Bronchial epithelial cell (primary cell): ENCODE results near the gene ZFYVE9. TPM values are rescaled to one million over a fixed set of nuclear protein-coding genes. Genes with fewer than 3 reads are reported as not detected.
"Not testable (repeated sequence)": the region's sequence is repeated elsewhere in the genome, so short reads cannot be mapped to it uniquely, and the experiment has no call there.

Experiments used
- DNase-seq: peaks from one replicate; pipeline ENCODE4 v3.0.0-alpha.2; 2010; ENCODE audit warnings: low read depth
- FAIRE-seq: peaks from 2 replicates; lab custom pipeline; 2011; peaks lifted over from hg19 to GRCh38; lab: Jason Lieb, UNC
- H3K27me3 ChIP-seq: 2 replicates; pipeline ENCODE4 v1.5.1; 2011; ENCODE audit warnings: low read length; ENCODE audit not compliant: control insufficient read depth, insufficient read depth
- H3K36me3 ChIP-seq: 2 replicates; pipeline ENCODE4 v1.5.1; 2011; ENCODE audit warnings: low read length; ENCODE audit not compliant: control insufficient read depth, insufficient read depth
- H3K4me3 ChIP-seq: 2 replicates; pipeline ENCODE4 v1.5.1; 2011; ENCODE audit warnings: mild to moderate bottlenecking, low read depth, low read length, control low read depth
- CTCF ChIP-seq: IDR thresholded peaks from 2 replicates; pipeline ENCODE4 v1.5.1; 2011; ENCODE audit warnings: mild to moderate bottlenecking, moderate library complexity, low read length, control low read depth, inconsistent platforms; ENCODE audit not compliant: insufficient read depth, severe bottlenecking
- total RNA-seq: library from RNA; depleted of rRNA; stranded (reverse); fragments of >200 nt; gene quantifications from 2 replicates; pipeline ENCODE4 v1.2.1, GENCODE V29; 2014

The ZFYVE9 gene
- total RNA-seq = 44.2 and 44.8 TPM in 2 replicates

GRCh38 chr1:52141513-52142219 is at the start of gene ZFYVE9:
ZFYVE9 (plus strand) TSS chr1:52142089; CDS start chr1:52233207, 91,118 bp downstream.
- peak; percentile 50 for DNase-seq
- Histone ChIP-seq H3K36me3 (no peaks in the 10 kb centered on the region), H3K4me3 (peak within 1 kb of the TSS; percentile 94), H3K27me3 (no peaks in the 10 kb centered on the region)
- FAIRE-seq = no peak
- peak; percentile 59 for TF ChIP-seq CTCF

- not testable (repeated sequence) for H3K4me3 ChIP-seq, DNase-seq, H3K27me3 ChIP-seq, FAIRE-seq, H3K36me3 ChIP-seq
Measured at GRCh38 chr1:52094300-52094699, 47.6 kb upstream of the ZFYVE9 start.

GRCh38 chr1:52096216-52096615 is 45.7 kb upstream of the ZFYVE9 start:
- FAIRE-seq (no peak), DNase-seq (no peak)
- no peaks in the 10 kb centered on the region for H3K36me3 ChIP-seq
- TF ChIP-seq CTCF = no peak
- no peak overlapping the region for H3K4me3 ChIP-seq
- no peaks in the 10 kb centered on the region for H3K27me3 ChIP-seq

- Histone ChIP-seq H3K36me3 (no peaks in the 10 kb centered on the region), H3K27me3 (no peaks in the 10 kb centered on the region), H3K4me3 (no peak overlapping the region)
- FAIRE-seq (no peak), DNase-seq (no peak)
- TF ChIP-seq CTCF = no peak
Measured at GRCh38 chr1:52098139-52098871, 43.6 kb upstream of the ZFYVE9 start.

GRCh38 chr1:52102336-52103013 is 39.4 kb upstream of the ZFYVE9 start:
- FAIRE-seq (no peak), DNase-seq (no peak)
- no peak overlapping the region for H3K4me3 ChIP-seq
- no peak for TF ChIP-seq CTCF
- H3K36me3 ChIP-seq = no peaks in the 10 kb centered on the region
- H3K27me3 ChIP-seq = no peaks in the 10 kb centered on the region

GRCh38 chr1:52111492-52111891 is 30.4 kb upstream of the ZFYVE9 start:
- no peak for FAIRE-seq
- DNase-seq = no peak
- no peak for TF ChIP-seq CTCF

More at GRCh38 chr1:52111492-52111891, 30.4 kb upstream of the ZFYVE9 start:
- H3K27me3 ChIP-seq = no peaks in the 10 kb centered on the region
- H3K36me3 ChIP-seq = no peaks in the 10 kb centered on the region
- H3K4me3 ChIP-seq = no peak overlapping the region
